ENCODE data around the gene NPR3.

DNA sequence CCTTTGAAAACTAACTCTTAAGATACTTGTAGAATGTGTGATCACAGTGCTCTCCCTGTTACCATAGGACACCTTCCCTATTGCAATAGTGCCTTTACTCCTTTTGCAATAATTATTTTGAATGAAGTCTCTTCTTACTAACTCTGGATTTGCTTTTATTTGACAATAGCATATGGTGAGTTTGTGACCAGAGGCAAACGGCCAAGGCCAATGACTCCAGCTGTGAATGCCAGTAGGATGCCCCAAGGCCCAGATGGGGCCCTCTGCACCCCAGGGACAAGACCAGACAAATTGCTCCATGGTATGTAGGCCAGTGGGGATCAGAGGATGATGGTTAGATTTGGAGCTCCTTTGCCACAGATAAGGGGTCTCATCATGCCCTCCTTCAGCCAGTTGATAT is 116.9 kb downstream of the NPR3 start:
- TF ChIP-seq, protein P1, sequence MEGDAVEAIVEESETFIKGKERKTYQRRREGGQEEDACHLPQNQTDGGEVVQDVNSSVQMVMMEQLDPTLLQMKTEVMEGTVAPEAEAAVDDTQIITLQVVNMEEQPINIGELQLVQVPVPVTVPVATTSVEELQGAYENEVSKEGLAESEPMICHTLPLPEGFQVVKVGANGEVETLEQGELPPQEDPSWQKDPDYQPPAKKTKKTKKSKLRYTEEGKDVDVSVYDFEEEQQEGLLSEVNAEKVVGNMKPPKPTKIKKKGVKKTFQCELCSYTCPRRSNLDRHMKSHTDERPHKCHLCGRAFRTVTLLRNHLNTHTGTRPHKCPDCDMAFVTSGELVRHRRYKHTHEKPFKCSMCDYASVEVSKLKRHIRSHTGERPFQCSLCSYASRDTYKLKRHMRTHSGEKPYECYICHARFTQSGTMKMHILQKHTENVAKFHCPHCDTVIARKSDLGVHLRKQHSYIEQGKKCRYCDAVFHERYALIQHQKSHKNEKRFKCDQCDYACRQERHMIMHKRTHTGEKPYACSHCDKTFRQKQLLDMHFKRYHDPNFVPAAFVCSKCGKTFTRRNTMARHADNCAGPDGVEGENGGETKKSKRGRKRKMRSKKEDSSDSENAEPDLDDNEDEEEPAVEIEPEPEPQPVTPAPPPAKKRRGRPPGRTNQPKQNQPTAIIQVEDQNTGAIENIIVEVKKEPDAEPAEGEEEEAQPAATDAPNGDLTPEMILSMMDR (IDR thresholded peaks at IDR 0.05), result no peak
- no peak for TF ChIP-seq POLR2A (IDR thresholded peaks at IDR 0.05)
